ENCODE data around the gene SPINT1.

GRCh38 chr15:40843885-40844695, at the start of gene SPINT1:
- TF ChIP-seq, protein P1, sequence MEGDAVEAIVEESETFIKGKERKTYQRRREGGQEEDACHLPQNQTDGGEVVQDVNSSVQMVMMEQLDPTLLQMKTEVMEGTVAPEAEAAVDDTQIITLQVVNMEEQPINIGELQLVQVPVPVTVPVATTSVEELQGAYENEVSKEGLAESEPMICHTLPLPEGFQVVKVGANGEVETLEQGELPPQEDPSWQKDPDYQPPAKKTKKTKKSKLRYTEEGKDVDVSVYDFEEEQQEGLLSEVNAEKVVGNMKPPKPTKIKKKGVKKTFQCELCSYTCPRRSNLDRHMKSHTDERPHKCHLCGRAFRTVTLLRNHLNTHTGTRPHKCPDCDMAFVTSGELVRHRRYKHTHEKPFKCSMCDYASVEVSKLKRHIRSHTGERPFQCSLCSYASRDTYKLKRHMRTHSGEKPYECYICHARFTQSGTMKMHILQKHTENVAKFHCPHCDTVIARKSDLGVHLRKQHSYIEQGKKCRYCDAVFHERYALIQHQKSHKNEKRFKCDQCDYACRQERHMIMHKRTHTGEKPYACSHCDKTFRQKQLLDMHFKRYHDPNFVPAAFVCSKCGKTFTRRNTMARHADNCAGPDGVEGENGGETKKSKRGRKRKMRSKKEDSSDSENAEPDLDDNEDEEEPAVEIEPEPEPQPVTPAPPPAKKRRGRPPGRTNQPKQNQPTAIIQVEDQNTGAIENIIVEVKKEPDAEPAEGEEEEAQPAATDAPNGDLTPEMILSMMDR (tag by site-specific recombination; IDR thresholded peaks at IDR 0.05), result no peak
- TF ChIP-seq ZNF274 (IDR thresholded peaks at IDR 0.05; ENCODE audit: low read length) (no peak), ZNF274 (tag by site-specific recombination; IDR thresholded peaks at IDR 0.05; ENCODE audit: borderline replicate concordance) (no peak), ZNF366 (tag by site-specific recombination; conservative IDR thresholded peaks at IDR 0.05) (no peak), ZNF560 (tag by site-specific recombination; IDR thresholded peaks at IDR 0.05; ENCODE audit: borderline replicate concordance) (no peak), ZNF639 (tag by site-specific recombination; IDR thresholded peaks at IDR 0.05) (no peak)
- TF ChIP-seq, protein P2, sequence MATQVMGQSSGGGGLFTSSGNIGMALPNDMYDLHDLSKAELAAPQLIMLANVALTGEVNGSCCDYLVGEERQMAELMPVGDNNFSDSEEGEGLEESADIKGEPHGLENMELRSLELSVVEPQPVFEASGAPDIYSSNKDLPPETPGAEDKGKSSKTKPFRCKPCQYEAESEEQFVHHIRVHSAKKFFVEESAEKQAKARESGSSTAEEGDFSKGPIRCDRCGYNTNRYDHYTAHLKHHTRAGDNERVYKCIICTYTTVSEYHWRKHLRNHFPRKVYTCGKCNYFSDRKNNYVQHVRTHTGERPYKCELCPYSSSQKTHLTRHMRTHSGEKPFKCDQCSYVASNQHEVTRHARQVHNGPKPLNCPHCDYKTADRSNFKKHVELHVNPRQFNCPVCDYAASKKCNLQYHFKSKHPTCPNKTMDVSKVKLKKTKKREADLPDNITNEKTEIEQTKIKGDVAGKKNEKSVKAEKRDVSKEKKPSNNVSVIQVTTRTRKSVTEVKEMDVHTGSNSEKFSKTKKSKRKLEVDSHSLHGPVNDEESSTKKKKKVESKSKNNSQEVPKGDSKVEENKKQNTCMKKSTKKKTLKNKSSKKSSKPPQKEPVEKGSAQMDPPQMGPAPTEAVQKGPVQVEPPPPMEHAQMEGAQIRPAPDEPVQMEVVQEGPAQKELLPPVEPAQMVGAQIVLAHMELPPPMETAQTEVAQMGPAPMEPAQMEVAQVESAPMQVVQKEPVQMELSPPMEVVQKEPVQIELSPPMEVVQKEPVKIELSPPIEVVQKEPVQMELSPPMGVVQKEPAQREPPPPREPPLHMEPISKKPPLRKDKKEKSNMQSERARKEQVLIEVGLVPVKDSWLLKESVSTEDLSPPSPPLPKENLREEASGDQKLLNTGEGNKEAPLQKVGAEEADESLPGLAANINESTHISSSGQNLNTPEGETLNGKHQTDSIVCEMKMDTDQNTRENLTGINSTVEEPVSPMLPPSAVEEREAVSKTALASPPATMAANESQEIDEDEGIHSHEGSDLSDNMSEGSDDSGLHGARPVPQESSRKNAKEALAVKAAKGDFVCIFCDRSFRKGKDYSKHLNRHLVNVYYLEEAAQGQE (tag by site-specific recombination; IDR thresholded peaks at IDR 0.05), result no peak
- TF ChIP-seq, protein P3, sequence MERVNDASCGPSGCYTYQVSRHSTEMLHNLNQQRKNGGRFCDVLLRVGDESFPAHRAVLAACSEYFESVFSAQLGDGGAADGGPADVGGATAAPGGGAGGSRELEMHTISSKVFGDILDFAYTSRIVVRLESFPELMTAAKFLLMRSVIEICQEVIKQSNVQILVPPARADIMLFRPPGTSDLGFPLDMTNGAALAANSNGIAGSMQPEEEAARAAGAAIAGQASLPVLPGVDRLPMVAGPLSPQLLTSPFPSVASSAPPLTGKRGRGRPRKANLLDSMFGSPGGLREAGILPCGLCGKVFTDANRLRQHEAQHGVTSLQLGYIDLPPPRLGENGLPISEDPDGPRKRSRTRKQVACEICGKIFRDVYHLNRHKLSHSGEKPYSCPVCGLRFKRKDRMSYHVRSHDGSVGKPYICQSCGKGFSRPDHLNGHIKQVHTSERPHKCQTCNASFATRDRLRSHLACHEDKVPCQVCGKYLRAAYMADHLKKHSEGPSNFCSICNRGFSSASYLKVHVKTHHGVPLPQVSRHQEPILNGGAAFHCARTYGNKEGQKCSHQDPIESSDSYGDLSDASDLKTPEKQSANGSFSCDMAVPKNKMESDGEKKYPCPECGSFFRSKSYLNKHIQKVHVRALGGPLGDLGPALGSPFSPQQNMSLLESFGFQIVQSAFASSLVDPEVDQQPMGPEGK (tag by site-specific recombination; IDR thresholded peaks at IDR 0.05), result no peak
